ENCODE data around the gene KIAA0513. TPM values are rescaled to one million over a fixed set of nuclear protein-coding genes. Genes with fewer than 3 reads are reported as not detected.

Gene KIAA0513
- total RNA-seq, 1 experiment from 2014 or later, result 6.6 TPM

GRCh38 chr16:85046931-85047866 is 19.6 kb downstream of the KIAA0513 start:
- TF ChIP-seq MAX (IDR thresholded peaks at IDR 0.05), result no peak
- TF ChIP-seq POLR2A (IDR thresholded peaks at IDR 0.05; ENCODE audit: borderline replicate concordance, extremely low read depth, insufficient read depth, insufficient read length), result no peak
- TF ChIP-seq TCF7L2 (IDR thresholded peaks at IDR 0.05; ENCODE audit: borderline replicate concordance, extremely low read depth, insufficient read depth, insufficient read length), result no peak
- TF ChIP-seq ZFX (IDR thresholded peaks at IDR 0.05), result no peak
- TF ChIP-seq ZBTB33 (IDR thresholded peaks at IDR 0.05; ENCODE audit: extremely low read depth, insufficient replicate concordance, low read length), result no peak
- TF ChIP-seq CEBPB (IDR thresholded peaks at IDR 0.05; ENCODE audit: low read depth), result no peak
- no peak for TF ChIP-seq CTCF (IDR thresholded peaks at IDR 0.05 in 2 of 3, conservative IDR thresholded peaks at IDR 0.05 in 1 of 3; ENCODE audit: borderline replicate concordance in 1 of 3, insufficient read depth in 1 of 3, low read depth in 2 of 3, low read length in 2 of 3)
- TF ChIP-seq RAD21 (IDR thresholded peaks at IDR 0.05; ENCODE audit: low read depth), result no peak
- no peak for TF ChIP-seq CBX3 (IDR thresholded peaks at IDR 0.05; ENCODE audit: low read depth)
- no peak for TF ChIP-seq REST (IDR thresholded peaks at IDR 0.05; ENCODE audit: low read depth)
- no peak for TF ChIP-seq EGR1 (IDR thresholded peaks at IDR 0.05; ENCODE audit: low read depth)
- no peak for TF ChIP-seq SP1 (IDR thresholded peaks at IDR 0.05; ENCODE audit: low read depth)
- TF ChIP-seq EZH2 (IDR thresholded peaks at IDR 0.05), result no peak
- TF ChIP-seq SIN3A (IDR thresholded peaks at IDR 0.05; ENCODE audit: low read depth), result no peak
- TF ChIP-seq SRF (IDR thresholded peaks at IDR 0.05; ENCODE audit: low read depth), result no peak
- TF ChIP-seq JUND (IDR thresholded peaks at IDR 0.05), result no peak
- no peak for TF ChIP-seq ELF1 (IDR thresholded peaks at IDR 0.05; ENCODE audit: borderline replicate concordance, low read depth)
- no peak for TF ChIP-seq FOSL1 (IDR thresholded peaks at IDR 0.05; ENCODE audit: low read depth)
- no peak for TF ChIP-seq ATF3 (IDR thresholded peaks at IDR 0.05)
- Histone ChIP-seq H3K9me3 (ENCODE audit: control insufficient read depth in 1 of 2, insufficient read depth in 1 of 2, low read depth in 1 of 2, low read length in 2 of 2) (no peaks in the 10 kb centered on the region), H3K4me2 (ENCODE audit: low read length) (no peak overlapping the region), H3K79me2 (ENCODE audit: insufficient read depth, low read length) (no peaks in the 10 kb centered on the region), H3K27ac (ENCODE audit: low read depth, low read length) (no peak overlapping the region), H2AFZ (ENCODE audit: low read depth, low read length, poor library complexity, severe bottlenecking) (no peak overlapping the region), H3K27me3 (ENCODE audit: insufficient read depth, low read length) (no peaks in the 10 kb centered on the region), H4K20me1 (ENCODE audit: insufficient read depth) (no peaks in the 10 kb centered on the region), H3K4me1 (ENCODE audit: control insufficient read depth in 1 of 2, insufficient read depth in 2 of 2, low read length in 2 of 2) (no peaks in the 10 kb centered on the region), H3K9me2 (ENCODE audit: insufficient read depth) (no peaks in the 10 kb centered on the region), H3K9ac (ENCODE audit: low read length) (no peak overlapping the region), H3K4me3 (replicated peaks in 1 of 2; ENCODE audit: low read depth in 1 of 2, low read length in 2 of 2) (no peak overlapping the region), H3K36me3 (ENCODE audit: control insufficient read depth in 1 of 2, insufficient read depth in 2 of 2, low read length in 2 of 2) (no peaks in the 10 kb centered on the region)
- no peak for ATAC-seq
- intact Hi-C loops (cut with micrococcal nuclease), result no loop called here
- DNase-seq (ENCODE audit: low read depth, low spot score), result no peak
- CTCF ChIA-PET, result interaction anchor here (0.7 to 1.6 kb wide), 2 partner anchors 9 to 10 kb away, joined by 3 to 4 read pairs; no protein-coding TSS in a partner anchor
- BruUV-seq (replicated peaks), result no TSS peak
- POLR2A ChIA-PET, result interaction anchor here (1.2 kb wide), 1 partner anchor 10 kb away, joined by 4 read pairs; no protein-coding TSS in a partner anchor
- RAD21 ChIA-PET (ENCODE audit: low non-redundant PET in 1 of 2, low total read pairs in 2 of 2, uncharacterized antibody in 2 of 2, unreplicated experiment in 2 of 2), result no interaction called here
